Central memory CD4-positive, alpha-beta T cell (primary cell): Measurements from ENCODE around the gene PCOLCE2.

Experiments used
- DNase-seq: peaks from one replicate; pipeline ENCODE4 v3.0.0; 2022
- total RNA-seq, 3 experiments: gene quantifications; one replicate each; lab custom pipeline; 2026; lab: John Stamatoyannopoulos, UW

Gene PCOLCE2
- total RNA-seq: 0 to 0.25 (median 0) reads per million in 3 experiments

GRCh38 chr3:142888481-142889211 is at the start of gene PCOLCE2:
TSS of gene PCOLCE2 (minus strand) at chr3:142889083. CDS start at chr3:142888896, 187 bp downstream.
- DNase-seq: no peak

- DNase-seq: no peak
Measured at GRCh38 chr3:142935963-142936362, 47.1 kb upstream of the PCOLCE2 start.

GRCh38 chr3:142934887-142935269 is 46.0 kb upstream of the PCOLCE2 start:
- DNase-seq: no peak

- no peak for DNase-seq
Measured at GRCh38 chr3:142934128-142934886, 45.4 kb upstream of the PCOLCE2 start.

GRCh38 chr3:142931222-142931621 is 42.3 kb upstream of the PCOLCE2 start:
- no peak for DNase-seq

- DNase-seq: no peak
Measured at GRCh38 chr3:142930463-142930862, 41.6 kb upstream of the PCOLCE2 start.

- no peak for DNase-seq
Measured at GRCh38 chr3:142929890-142930289, 41.0 kb upstream of the PCOLCE2 start.

- DNase-seq: no peak
Measured at GRCh38 chr3:142929109-142929508, 40.2 kb upstream of the PCOLCE2 start.

GRCh38 chr3:142926368-142926944 is 37.6 kb upstream of the PCOLCE2 start:
- DNase-seq: no peak

GRCh38 chr3:142925140-142925539 is 36.3 kb upstream of the PCOLCE2 start:
- no peak for DNase-seq

GRCh38 chr3:142923694-142924093 is 34.8 kb upstream of the PCOLCE2 start:
- DNase-seq: no peak

GRCh38 chr3:142916605-142917004 is 27.7 kb upstream of the PCOLCE2 start:
- no peak for DNase-seq

- no peak for DNase-seq
Measured at GRCh38 chr3:142915636-142916035, 26.8 kb upstream of the PCOLCE2 start.

- no peak for DNase-seq
Measured at GRCh38 chr3:142914286-142914811, 25.5 kb upstream of the PCOLCE2 start.

GRCh38 chr3:142913432-142913831 is 24.5 kb upstream of the PCOLCE2 start:
- no peak for DNase-seq

- no peak for DNase-seq
Measured at GRCh38 chr3:142912402-142913172, 23.7 kb upstream of the PCOLCE2 start.

- no peak for DNase-seq
Measured at GRCh38 chr3:142910280-142910679, 21.4 kb upstream of the PCOLCE2 start.

- no peak for DNase-seq
Measured at GRCh38 chr3:142909282-142909681, 20.4 kb upstream of the PCOLCE2 start.

GRCh38 chr3:142907996-142908395 is 19.1 kb upstream of the PCOLCE2 start:
- DNase-seq: no peak

- DNase-seq: no peak
Measured at GRCh38 chr3:142904639-142905436, 16.0 kb upstream of the PCOLCE2 start.

GRCh38 chr3:142902356-142902755 is 13.5 kb upstream of the PCOLCE2 start:
- DNase-seq: no peak
